ENCODE results near the gene ELL2. TPM values are rescaled to one million over a fixed set of nuclear protein-coding genes. Genes with fewer than 3 reads are reported as not detected.
A peak's percentile ranks its signal among the peaks of the same experiment; 100 is the strongest.

The ELL2 gene
- total and polyA plus RNA-seq, 2 of the 13 experiments (the other 11 are each of a cell fraction or from before 2014, with no cell fraction given) = 78.9 to 97.1 TPM

GRCh38 chr5:95958310-95959014, 3.2 kb downstream of the ELL2 start:
- Histone ChIP-seq H3K4me2 (ENCODE audit: low read depth, low read length) (peak overlapping the region; percentile 91), H3K79me2 (ENCODE audit: insufficient read depth, low read length) (peaks cover 94% of the 10 kb centered on the region), H3K9me3 (ENCODE audit: low read length) (no peaks in the 10 kb centered on the region), H3K27me3 (ENCODE audit: control insufficient read depth in 1 of 2, insufficient read depth in 2 of 2, low read length in 2 of 2) (peaks cover 0 to 6% of the 10 kb centered on the region in 2 experiments; a peak in 1 of 5 replicates), H4K20me1 (ENCODE audit: insufficient read depth, low read length) (peaks cover 75% of the 10 kb centered on the region), H3K36me3 (replicated peaks in 1 of 2; ENCODE audit: control insufficient read depth in 1 of 2, insufficient read depth in 2 of 2, low read length in 2 of 2) (peaks cover 6 to 31% of the 10 kb centered on the region in 2 experiments), H3K4me3 (replicated peaks in 1 of 3; ENCODE audit: insufficient read depth in 1 of 3, low read depth in 2 of 3, low read length in 3 of 3) (peak overlapping the region; percentile 94 to 100 (median 99)), H3K9ac (ENCODE audit: insufficient read depth, low read depth, low read length) (peak overlapping the region; percentile 99), H3K27ac (ENCODE audit: extremely low read length, insufficient read depth, low read length) (peak overlapping the region; percentile 89), H2AFZ (ENCODE audit: low read length) (no peak overlapping the region), H3K4me1 (ENCODE audit: insufficient read depth, low read length) (peaks cover 57% of the 10 kb centered on the region)
- peak; percentile 64 for FAIRE-seq
- WGBS (ENCODE audit: low lambda C conversion rate) = 10% methylated on average over 2 of the region's 3 CpGs
- BruUV-seq (replicated peaks) = no TSS peak
- CTCF ChIA-PET (ENCODE audit: low intra/inter-chr PET ratio, low total read pairs) = no interaction called here
- POLR2A ChIA-PET = interaction anchor here (0.9 to 7.2 kb wide), 15 partner anchors 8 to 377 kb away, joined by 3 to 125 read pairs (median 4); partner anchors contain the start of gene RFESD
- in situ Hi-C loops (cut with HindIII; ENCODE audit: extremely low pct_ligation_motif_present, low pct_unique_long_range_greater_than_20kb) = loop anchor here (5.0 kb wide), 1 partner anchor 101 kb away; no protein-coding TSS in a partner anchor
- DNase-seq (ENCODE audit: low spot score) = peak; percentile 65
- intact Hi-C loops (cut with micrococcal nuclease; ENCODE audit: unreplicated experiment) = loop anchor here (2.0 kb wide), 2 partner anchors 96 to 166 kb away; no protein-coding TSS in a partner anchor
- 0 out of 3 replicates have a peak, but pooled peaks have one; percentile 9 for ATAC-seq
- TF ChIP-seq SNAI1 (CRISPR knock-in tag; IDR thresholded peaks at IDR 0.05; ENCODE audit: borderline replicate concordance) (no peak), ARID5B (CRISPR knock-in tag; IDR thresholded peaks at IDR 0.05) (0 out of 2 replicates have a peak, but pooled peaks have one; percentile 33), NFE2 (CRISPR knock-in tag; IDR thresholded peaks at IDR 0.05) (no peak), SATB2 (CRISPR knock-in tag; IDR thresholded peaks at IDR 0.05) (no peak), CERS6 (CRISPR knock-in tag; IDR thresholded peaks at IDR 0.05) (no peak), MED1 (CRISPR knock-in tag; IDR thresholded peaks at IDR 0.05) (peak; percentile 47; the same call in 1 of the 2 replicates), ZNF605 (CRISPR knock-in tag; IDR thresholded peaks at IDR 0.05) (no peak), ZNF850 (CRISPR knock-in tag; conservative IDR thresholded peaks at IDR 0.05) (no peak), NFIC (IDR thresholded peaks at IDR 0.05; ENCODE audit: low read length) (no peak), AFF4 (CRISPR knock-in tag; IDR thresholded peaks at IDR 0.05) (0 out of 2 replicates have a peak, but pooled peaks have one; percentile 39), ZNF747 (CRISPR knock-in tag; IDR thresholded peaks at IDR 0.05; ENCODE audit: borderline replicate concordance) (no peak), ZNF780A (CRISPR knock-in tag; IDR thresholded peaks at IDR 0.05) (no peak)

Data from HepG2 (cell line).